ENCODE results near the gene PNMA6E.

Gene PNMA6E

DNA sequence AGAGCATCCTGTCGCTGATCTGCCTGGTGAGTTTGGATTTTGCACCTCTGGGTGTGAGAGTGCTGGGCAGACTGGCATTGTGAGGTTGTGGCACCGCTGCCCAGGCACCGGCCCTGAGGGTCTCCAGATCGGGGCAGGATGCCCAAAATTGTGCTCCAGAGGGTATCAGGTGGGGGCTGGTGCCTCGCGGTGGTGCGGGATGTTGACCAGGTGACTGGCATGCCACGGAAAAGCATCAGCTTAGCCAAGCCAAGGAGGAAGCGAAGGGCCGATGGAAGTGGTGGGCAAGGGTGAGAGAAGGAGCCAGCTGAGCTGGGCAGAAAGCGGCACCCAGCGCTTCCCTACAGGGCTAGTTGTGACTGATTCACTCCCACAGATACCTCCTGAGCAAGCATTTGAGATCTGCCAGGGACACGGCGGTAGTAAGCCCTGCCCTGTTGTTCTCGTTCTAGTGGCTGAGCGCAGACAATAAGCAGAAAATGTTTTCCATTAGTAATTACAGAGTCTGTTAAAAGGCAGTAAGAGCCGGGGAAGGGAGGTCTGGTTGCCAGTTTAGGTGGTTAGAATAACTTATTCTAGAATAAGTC lies 10.9 kb upstream of the PNMA6E start:
- no peak overlapping the region for H3K4me3 ChIP-seq (ENCODE audit: low read depth in 1 of 2, low read length in 2 of 2)

DNA sequence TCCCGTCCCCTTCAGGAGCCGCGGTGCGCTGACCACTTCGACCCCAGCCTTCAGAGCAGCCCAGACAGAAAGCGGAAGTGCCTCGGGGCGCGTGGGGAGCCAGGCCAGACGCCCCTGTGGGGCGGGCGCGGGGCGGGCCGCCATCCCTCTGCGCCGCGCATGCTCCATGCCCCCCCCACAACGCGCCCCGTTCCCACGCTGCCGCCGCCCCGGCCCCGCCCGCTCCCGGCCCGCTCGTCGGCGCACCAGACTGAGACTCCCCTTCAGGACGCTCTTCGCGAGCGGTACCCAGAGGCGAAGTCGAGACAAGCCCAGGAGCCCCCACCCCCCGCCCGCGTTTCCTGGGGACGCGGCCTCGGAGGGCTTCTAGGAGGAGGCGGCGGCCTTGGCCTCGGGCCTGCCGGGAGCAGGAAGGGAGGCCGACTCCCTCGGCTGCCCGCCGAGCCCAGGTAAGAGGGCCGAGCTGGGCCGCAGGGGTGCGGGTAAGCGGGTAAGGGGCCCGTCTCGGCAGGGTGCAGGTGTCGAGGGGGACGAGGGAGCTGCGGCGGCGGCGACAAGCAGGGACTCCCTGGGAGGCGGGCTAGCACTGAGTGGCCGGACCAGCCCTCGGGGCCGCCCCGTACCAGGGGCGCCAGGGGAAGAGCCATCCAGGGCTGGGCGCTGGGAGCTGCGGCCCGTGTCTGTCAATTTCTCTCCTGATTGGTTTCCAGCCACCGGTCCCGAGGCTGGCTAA lies 10.3 kb upstream of the PNMA6E start, which contains the start of gene ZFP92:
Gene ZFP92, plus strand, starts transcription at position 218 of the 733 bp plus-strand sequence. CDS start 6,851 bp downstream, outside the sequence.
- Histone ChIP-seq H2AFZ (ENCODE audit: low read depth, low read length) (no peak within 1 kb of the TSS), H3K79me2 (ENCODE audit: insufficient read depth, low read length) (no peaks in the 10 kb centered on the region), H3K9me3 (ENCODE audit: insufficient read depth, low read length, severe bottlenecking) (no peaks in the 10 kb centered on the region), H4K20me1 (ENCODE audit: insufficient read depth, low read length) (no peaks in the 10 kb centered on the region), H3K4me3 (ENCODE audit: low read depth in 1 of 2, low read length in 2 of 2) (no peak within 1 kb of the TSS), H3K27me3 (ENCODE audit: insufficient read depth, low read length, poor library complexity) (no peaks in the 10 kb centered on the region), H3K9ac (ENCODE audit: low read depth, low read length) (no peak within 1 kb of the TSS), H3K4me1 (ENCODE audit: insufficient read depth, low read length) (no peaks in the 10 kb centered on the region), H3K36me3 (ENCODE audit: insufficient read depth, low read length) (no peaks in the 10 kb centered on the region), H3K27ac (ENCODE audit: low read length) (no peak within 1 kb of the TSS), H3K4me2 (ENCODE audit: insufficient read depth, low read length) (no peak within 1 kb of the TSS)
- ATAC-seq (ENCODE audit: insufficient read depth, low read depth) = no peak
- TF ChIP-seq, protein P1, sequence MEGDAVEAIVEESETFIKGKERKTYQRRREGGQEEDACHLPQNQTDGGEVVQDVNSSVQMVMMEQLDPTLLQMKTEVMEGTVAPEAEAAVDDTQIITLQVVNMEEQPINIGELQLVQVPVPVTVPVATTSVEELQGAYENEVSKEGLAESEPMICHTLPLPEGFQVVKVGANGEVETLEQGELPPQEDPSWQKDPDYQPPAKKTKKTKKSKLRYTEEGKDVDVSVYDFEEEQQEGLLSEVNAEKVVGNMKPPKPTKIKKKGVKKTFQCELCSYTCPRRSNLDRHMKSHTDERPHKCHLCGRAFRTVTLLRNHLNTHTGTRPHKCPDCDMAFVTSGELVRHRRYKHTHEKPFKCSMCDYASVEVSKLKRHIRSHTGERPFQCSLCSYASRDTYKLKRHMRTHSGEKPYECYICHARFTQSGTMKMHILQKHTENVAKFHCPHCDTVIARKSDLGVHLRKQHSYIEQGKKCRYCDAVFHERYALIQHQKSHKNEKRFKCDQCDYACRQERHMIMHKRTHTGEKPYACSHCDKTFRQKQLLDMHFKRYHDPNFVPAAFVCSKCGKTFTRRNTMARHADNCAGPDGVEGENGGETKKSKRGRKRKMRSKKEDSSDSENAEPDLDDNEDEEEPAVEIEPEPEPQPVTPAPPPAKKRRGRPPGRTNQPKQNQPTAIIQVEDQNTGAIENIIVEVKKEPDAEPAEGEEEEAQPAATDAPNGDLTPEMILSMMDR (IDR thresholded peaks at IDR 0.05; ENCODE audit: borderline replicate concordance, extremely low read depth, low read length, poor library complexity, severe bottlenecking) = no peak
- TF ChIP-seq EZH2 (IDR thresholded peaks at IDR 0.05; ENCODE audit: borderline replicate concordance, low read depth, low read length, severe bottlenecking) = no peak
- no peak for DNase-seq

More for the DNA sequence above, 10.9 kb upstream of the PNMA6E start:
- TF ChIP-seq EZH2 (IDR thresholded peaks at IDR 0.05; ENCODE audit: borderline replicate concordance, low read depth, low read length, severe bottlenecking) = no peak
- TF ChIP-seq, protein P1 (IDR thresholded peaks at IDR 0.05; ENCODE audit: borderline replicate concordance, extremely low read depth, low read length, poor library complexity, severe bottlenecking) = no peak
- Histone ChIP-seq H4K20me1 (ENCODE audit: insufficient read depth, low read length) (no peaks in the 10 kb centered on the region), H3K27me3 (ENCODE audit: insufficient read depth, low read length, poor library complexity) (no peaks in the 10 kb centered on the region), H3K27ac (ENCODE audit: low read length) (no peak overlapping the region), H2AFZ (ENCODE audit: low read depth, low read length) (no peak overlapping the region), H3K4me1 (ENCODE audit: insufficient read depth, low read length) (no peaks in the 10 kb centered on the region), H3K4me2 (ENCODE audit: insufficient read depth, low read length) (no peak overlapping the region), H3K9ac (ENCODE audit: low read depth, low read length) (no peak overlapping the region), H3K9me3 (ENCODE audit: insufficient read depth, low read length, severe bottlenecking) (no peaks in the 10 kb centered on the region), H3K79me2 (ENCODE audit: insufficient read depth, low read length) (no peaks in the 10 kb centered on the region), H3K36me3 (ENCODE audit: insufficient read depth, low read length) (no peaks in the 10 kb centered on the region)
- DNase-seq (no peak), ATAC-seq (ENCODE audit: insufficient read depth, low read depth) (no peak)

DNA sequence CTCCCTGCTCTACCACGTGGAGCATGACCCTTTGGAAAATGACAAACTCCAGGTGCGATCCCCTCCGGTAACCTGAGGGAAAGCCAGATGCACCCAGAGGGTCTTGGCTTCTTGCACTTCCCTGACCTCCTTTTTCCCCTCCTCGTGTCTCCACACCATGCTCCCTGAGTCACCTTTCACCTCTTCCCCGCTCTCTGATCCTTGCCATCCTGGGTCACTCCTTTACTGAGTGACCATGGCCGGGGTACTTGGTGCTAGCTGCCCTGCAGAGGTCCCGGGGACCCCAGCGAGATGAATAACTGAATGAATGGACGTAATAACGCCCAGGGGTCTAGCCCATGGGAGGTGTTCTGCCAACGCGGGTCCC lies 9.7 kb upstream of the PNMA6E start:
- Histone ChIP-seq H3K36me3 (ENCODE audit: insufficient read depth, low read length) (no peaks in the 10 kb centered on the region), H3K9me3 (ENCODE audit: insufficient read depth, low read length, severe bottlenecking) (no peaks in the 10 kb centered on the region), H2AFZ (ENCODE audit: low read depth, low read length) (no peak overlapping the region), H3K9ac (ENCODE audit: low read depth, low read length) (no peak overlapping the region), H3K27ac (ENCODE audit: low read length) (no peak overlapping the region), H3K4me3 (ENCODE audit: low read depth in 1 of 2, low read length in 2 of 2) (no peak overlapping the region), H3K4me2 (ENCODE audit: insufficient read depth, low read length) (no peak overlapping the region), H3K27me3 (ENCODE audit: insufficient read depth, low read length, poor library complexity) (no peaks in the 10 kb centered on the region), H4K20me1 (ENCODE audit: insufficient read depth, low read length) (no peaks in the 10 kb centered on the region), H3K79me2 (ENCODE audit: insufficient read depth, low read length) (no peaks in the 10 kb centered on the region), H3K4me1 (ENCODE audit: insufficient read depth, low read length) (no peaks in the 10 kb centered on the region)
- no peak for DNase-seq
- no peak for ATAC-seq (ENCODE audit: insufficient read depth, low read depth)
- TF ChIP-seq EZH2 (IDR thresholded peaks at IDR 0.05; ENCODE audit: borderline replicate concordance, low read depth, low read length, severe bottlenecking) = no peak
- TF ChIP-seq, protein P1 (IDR thresholded peaks at IDR 0.05; ENCODE audit: borderline replicate concordance, extremely low read depth, low read length, poor library complexity, severe bottlenecking) = no peak
